GM18868 (cell line): ENCODE measurements around the gene TEAD3.
"Not testable (repeated sequence)": the region's sequence is repeated elsewhere in the genome, so short reads cannot be mapped to it uniquely, and the experiment has no call there.

ENCODE experiments used
- ATAC-seq: cut with Tn5 transposase; IDR thresholded peaks from one replicate; pipeline ENCODE4 v1.9.1; 2021; ENCODE audit warnings: mild to moderate bottlenecking, moderate library complexity; ENCODE audit not compliant: unreplicated experiment

TEAD3 gene

GRCh38 chr6:35496841-35497570 is at the start of gene TEAD3:
TEAD3 (minus strand) TSS chr6:35497079.
- no peak for ATAC-seq

- ATAC-seq = no peak
Measured at GRCh38 chr6:35544769-35545361, 48.0 kb upstream of the TEAD3 start.

GRCh38 chr6:35543459-35544193 is 46.7 kb upstream of the TEAD3 start:
- no peak for ATAC-seq

DNA sequence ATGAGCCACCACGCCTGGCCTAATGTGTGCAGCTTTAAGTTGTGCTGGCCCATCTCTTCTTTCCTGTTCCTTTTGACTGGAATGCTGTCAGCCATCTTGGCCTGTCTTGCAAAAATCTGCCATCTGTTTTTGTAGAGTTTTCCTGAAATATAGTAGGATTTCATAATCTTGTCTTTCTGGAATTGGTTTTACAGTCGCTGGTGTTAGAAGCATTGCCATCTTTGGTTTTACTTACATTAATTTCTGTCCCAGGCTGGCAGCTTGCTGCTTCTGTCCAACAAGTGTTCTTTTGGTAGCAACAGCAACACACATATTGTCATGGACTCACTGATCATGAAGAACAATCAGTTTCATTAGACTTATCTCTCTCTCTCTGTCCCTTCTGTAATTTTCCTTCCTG is 45.0 kb upstream of the TEAD3 start:
- ATAC-seq = no peak

DNA sequence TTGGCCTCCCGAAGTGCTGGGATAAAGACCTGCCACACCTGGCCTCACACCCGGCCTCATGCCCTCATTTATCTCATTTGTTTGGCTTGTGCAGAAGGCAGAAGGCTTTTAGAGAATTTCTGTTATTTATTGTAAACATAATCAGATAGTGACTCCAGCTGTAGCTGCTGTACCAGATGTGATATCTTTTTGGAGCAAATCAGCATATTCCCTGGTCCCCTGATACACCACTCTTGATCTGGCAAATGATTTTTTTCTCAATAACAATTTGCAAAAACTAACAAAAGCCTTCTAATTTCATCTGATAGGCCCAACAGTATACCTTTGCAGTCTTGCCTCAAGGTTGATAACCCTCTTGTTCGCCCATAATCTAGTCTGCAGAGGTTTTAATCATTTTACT is 42.3 kb upstream of the TEAD3 start:
- ATAC-seq = no peak

DNA sequence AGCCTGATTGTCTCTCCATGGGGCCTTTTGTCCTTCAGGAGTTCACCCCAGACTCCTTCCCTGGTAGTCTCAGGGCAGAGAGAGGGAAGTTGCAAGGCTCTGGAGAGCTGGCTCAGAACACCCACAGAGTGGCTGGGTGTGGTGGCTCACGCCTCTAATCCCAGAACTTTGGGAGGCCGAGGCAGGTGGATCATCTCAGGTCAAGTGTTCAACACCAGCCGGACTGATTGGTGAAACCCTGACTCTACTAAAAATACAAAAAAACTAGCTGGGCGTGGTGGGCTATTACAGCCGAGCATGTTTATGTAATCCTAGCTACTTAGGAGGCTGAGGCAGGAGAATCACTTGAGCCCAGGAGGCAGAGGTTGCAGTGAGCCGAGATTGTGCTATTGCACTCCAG is 39.0 kb upstream of the TEAD3 start:
- ATAC-seq = not testable (repeated sequence)

DNA sequence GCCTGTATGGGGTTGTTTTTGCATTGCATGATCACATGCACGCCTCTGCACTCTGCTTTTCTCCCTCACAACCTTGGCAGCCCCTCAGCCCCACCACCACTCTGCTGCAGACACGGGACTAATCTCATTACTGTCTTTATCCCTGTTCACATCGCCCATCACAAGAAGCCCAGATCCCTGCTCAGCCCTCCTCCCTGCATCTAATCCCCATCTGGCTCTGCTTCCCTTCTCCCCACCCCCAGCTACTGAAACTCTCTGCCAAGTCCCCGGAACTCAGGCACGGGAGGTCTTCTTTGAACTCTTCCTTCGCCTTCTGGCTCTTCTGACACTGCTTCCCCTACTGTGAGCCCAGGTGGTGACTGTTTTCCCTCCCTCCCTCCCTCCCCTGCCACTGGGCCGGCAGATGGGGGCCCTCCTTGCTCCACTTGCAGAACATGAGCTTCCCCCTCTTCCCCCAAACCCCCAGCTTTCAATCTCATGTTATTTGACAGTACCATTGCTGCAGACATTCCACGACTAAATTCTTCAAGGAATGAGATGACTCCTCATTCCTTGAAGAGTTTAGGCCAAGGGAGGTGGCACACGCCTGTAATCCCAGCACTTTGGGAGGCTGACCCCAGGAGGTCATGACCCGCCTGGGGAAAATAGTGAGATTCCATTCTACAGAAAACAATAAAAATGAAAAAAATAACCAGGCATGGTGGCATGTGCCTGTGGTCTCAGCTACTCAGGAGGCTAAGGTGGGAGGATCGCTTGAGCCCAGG is 37.7 kb upstream of the TEAD3 start:
- no peak for ATAC-seq

- ATAC-seq = no peak
Measured at GRCh38 chr6:35533981-35534380, 37.1 kb upstream of the TEAD3 start.

- ATAC-seq = no peak
Measured at GRCh38 chr6:35532126-35532525, 35.2 kb upstream of the TEAD3 start.

DNA sequence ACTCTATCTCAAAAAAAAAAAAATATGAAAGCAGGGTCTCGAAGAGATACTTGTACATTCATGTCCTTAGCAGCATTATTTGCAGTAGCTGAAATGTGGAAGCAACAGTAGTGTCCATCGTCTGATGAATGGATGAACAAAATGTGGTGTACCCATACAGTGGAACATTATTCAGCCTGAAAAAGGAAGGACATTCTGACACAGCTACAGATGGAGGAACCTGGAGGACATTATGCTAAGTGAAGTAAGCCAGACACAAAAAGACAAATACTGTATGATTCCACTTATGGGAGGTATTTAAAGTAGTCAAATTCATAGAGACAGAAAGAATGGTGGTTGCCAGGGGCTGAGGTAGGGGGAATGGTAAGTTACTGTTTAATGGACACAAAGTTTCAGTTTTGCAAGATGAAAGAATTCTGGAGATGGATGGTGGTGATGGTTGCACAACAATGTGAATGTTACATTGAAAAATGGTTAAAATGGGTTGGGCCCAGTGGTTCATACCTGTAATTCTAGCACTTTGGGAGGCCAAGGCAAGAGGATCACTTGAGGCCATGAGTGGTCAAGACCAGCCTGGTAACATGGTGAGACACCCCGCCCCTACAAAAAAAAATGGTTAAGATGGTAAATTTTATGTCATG is 27.6 kb upstream of the TEAD3 start:
- ATAC-seq = no peak

GRCh38 chr6:35522660-35523658 is 26.1 kb upstream of the TEAD3 start:
- ATAC-seq = no peak

- ATAC-seq = no peak
Measured at GRCh38 chr6:35522151-35522550, 25.3 kb upstream of the TEAD3 start.

DNA sequence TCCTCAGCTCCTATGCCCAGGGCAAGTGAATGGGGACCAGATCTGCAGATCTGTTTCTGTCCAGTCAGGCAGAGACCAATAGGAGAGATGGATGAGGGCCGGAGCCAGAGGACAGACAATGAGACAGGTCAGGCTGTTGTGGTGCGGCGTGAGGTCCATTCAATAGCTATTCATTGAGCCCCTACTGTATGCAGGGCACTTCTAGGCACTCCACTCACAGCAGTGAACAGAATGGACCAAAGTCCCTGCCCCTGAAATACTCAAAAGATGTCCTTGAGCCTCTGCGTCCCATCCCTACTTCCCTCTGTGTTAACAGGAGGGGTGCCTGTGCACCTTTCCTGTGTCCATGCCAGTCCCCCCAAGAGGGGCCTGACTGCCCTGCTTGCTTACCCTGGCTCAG is 24.4 kb upstream of the TEAD3 start:
- ATAC-seq = no peak

- ATAC-seq = no peak
Measured at GRCh38 chr6:35519313-35520015, 22.6 kb upstream of the TEAD3 start.

DNA sequence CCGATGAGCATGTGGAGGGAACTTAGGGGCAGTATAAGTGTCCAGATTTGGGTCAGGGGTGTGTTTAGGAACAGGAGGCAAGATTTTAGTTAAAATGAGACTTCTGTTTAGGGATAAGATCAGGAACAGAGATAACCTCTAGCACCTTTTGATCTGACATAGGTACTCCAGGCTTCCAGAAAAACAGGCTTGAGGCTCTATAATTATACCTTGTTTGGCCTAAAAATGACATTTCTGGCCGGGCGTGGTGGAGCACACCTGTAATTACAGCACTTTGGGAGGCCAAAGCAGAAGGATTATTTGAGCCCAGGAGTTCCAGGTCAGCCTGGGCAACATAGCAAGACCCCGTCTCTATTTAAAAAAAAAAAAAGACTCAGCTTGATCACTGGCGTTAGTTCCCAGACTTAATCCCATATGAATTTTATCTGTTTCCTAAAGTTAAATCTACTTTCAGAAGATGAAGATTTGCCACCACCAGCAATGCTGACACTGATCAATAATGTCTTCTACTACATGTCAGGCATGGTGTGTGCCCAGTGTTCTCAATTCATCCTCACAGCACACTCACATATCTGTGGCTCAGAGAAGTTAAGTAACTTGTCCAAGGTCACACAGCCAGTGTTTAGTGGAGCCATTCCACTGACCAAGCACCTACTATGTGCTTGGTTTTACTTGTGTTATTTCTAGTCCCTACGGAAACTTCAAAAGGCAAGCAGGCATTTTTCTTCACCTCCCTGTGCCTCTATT is 21.9 kb upstream of the TEAD3 start:
- ATAC-seq = no peak

GRCh38 chr6:35517978-35518377 is 21.1 kb upstream of the TEAD3 start:
- ATAC-seq = not testable (repeated sequence)

GRCh38 chr6:35516712-35517111 is 19.8 kb upstream of the TEAD3 start:
- no peak for ATAC-seq

DNA sequence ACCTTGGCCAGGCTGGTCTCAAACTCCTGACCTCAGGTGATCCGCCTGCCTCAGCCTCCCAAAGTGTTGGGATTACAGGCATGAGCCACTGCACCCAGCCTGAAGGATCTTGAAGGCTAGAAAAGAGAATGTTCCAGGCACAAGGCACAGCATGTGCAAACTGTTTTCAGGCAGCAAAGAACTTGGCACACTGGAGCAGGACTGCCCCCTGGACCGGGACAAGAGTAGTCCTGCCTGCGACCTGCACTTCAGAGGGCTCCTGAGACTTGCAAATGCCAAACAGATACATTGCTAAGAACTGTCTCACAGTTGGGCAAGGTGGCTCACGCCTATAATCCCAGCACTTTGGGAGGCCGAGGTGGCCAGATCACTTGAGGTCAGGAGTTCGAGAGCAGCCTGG is 19.1 kb upstream of the TEAD3 start:
- not testable (repeated sequence) for ATAC-seq
